Activated T-helper 17 cell treated with anti-CD3 and anti-CD28 coated beads, Interleukin-2, amount 50 U/mL, for 72 hours (primary cell): ENCODE results near the gene ZNF146. TPM values are rescaled to one million over a fixed set of nuclear protein-coding genes. Genes with fewer than 3 reads are reported as not detected.
A peak's percentile ranks its signal among the peaks of the same experiment; 100 is the strongest.
"Not testable (repeated sequence)": the region's sequence is repeated elsewhere in the genome, so short reads cannot be mapped to it uniquely, and the experiment has no call there.

Experiments
- ATAC-seq: fragments of 150-1000 bp; cut with Tn5 transposase; replicated peaks from 2 replicates; pipeline ENCODE4 v1.10.0; 2021; ENCODE audit warnings: mild to moderate bottlenecking, moderate library complexity
- H3K27ac Mint-ChIP-seq: one replicate; pipeline ENCODE4 v1.8.0; 2022; ENCODE audit warnings: mixed read lengths
- H3K27me3 Mint-ChIP-seq: one replicate; pipeline ENCODE4 v1.8.0; 2022; ENCODE audit warnings: mixed read lengths
- H3K36me3 Mint-ChIP-seq: one replicate; pipeline ENCODE4 v1.8.0; 2022; ENCODE audit warnings: low read depth, mild to moderate bottlenecking, mixed read lengths
- H3K4me1 Mint-ChIP-seq: one replicate; pipeline ENCODE4 v1.8.0; 2022; ENCODE audit warnings: mixed read lengths
- H3K4me3 Mint-ChIP-seq: one replicate; pipeline ENCODE4 v1.8.0; 2022; ENCODE audit warnings: mild to moderate bottlenecking, mixed read lengths
- H3K9me3 Mint-ChIP-seq: one replicate; pipeline ENCODE4 v1.8.0; 2022; ENCODE audit warnings: mixed read lengths
- total RNA-seq, 2 donors: library from RNA; stranded (reverse); gene quantifications; one replicate each; pipeline ENCODE4 v1.2.3, GENCODE V29; 2022

The ZNF146 gene
- total RNA-seq, 2 donors from 2014 or later = 72.8 to 83.8 TPM

DNA sequence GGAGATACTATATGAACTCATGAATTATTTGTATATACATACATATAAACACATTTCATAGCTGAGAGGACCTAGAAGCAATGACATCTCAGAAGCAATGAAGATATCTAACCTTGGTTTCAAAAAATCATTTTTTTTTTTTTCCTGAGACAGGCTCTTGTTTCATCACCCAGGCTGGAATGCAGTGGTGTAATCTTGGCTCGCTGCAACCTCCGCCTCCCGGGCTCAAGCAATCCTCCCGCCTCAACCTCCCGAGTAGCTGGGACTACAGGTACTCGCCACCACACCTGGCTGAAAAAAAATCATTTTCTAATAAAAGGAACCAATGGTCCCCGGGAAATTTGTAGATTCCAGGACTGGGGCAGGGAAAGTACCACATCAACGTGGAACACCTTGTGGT, 4.4 kb upstream of the ZNF146 start:
- H3K4me1 Mint-ChIP-seq = peaks cover 5% of the 10 kb centered on the region
- no peaks in the 10 kb centered on the region for H3K9me3 Mint-ChIP-seq
- ATAC-seq = no peak

GRCh38 chr19:36212895-36213294, 2.0 kb upstream of the ZNF146 start:
- no peak overlapping the region for H3K27ac Mint-ChIP-seq
- no peaks in the 10 kb centered on the region for H3K27me3 Mint-ChIP-seq
- no peak overlapping the region for H3K4me3 Mint-ChIP-seq
- peaks cover 5% of the 10 kb centered on the region for H3K4me1 Mint-ChIP-seq
- no peak for ATAC-seq
- peaks cover 10% of the 10 kb centered on the region for H3K36me3 Mint-ChIP-seq
- no peaks in the 10 kb centered on the region for H3K9me3 Mint-ChIP-seq

More for the DNA sequence above, 4.4 kb upstream of the ZNF146 start:
- no peaks in the 10 kb centered on the region for H3K27me3 Mint-ChIP-seq
- H3K27ac Mint-ChIP-seq = no peak overlapping the region
- H3K36me3 Mint-ChIP-seq = peaks cover 11% of the 10 kb centered on the region
- H3K4me3 Mint-ChIP-seq = no peak overlapping the region

DNA sequence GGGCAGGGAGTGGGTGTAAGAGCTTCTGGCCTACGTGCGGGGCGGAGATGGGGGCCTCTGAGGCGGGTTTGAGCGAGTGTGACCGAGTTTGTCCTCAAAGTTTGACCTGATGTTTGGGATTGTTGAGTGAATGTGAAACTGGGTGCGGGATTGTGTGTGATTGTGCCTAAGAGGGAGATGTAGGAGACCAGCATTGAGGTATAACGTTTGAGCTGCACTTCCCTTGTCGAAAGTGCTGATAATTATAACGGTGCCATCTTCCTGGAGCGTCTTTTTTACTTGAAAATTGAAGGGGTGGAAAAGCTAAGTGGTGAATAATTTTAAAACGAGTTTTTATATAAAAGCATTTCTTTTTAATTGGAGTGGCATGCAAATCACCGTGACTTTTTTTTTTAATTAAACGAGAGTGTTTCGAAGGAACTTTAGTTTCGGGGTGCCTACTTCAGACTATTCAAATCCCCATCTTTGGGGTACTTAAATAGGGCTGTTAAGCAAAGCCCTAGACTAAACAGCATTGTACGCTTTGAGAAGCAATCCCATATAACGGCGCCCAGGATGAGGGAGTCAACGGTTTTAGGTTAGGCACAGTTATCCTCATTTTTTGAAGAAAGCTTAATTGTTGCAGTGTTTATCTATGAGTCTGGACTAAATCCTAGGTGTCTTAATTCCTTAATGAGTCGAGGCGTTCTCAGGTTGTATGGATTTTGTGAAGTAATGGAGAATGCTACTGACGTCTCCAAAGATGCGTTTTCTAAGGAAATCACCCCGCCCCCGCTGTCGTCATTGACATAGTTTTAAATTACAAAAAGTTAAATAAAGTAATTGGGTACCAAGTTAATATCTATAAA, 594 bp downstream of the ZNF146 start:
- ATAC-seq = no peak
- no peak overlapping the region for H3K27ac Mint-ChIP-seq
- H3K4me1 Mint-ChIP-seq = peaks cover 5% of the 10 kb centered on the region
- H3K4me3 Mint-ChIP-seq = no peak overlapping the region
- peaks cover 33% of the 10 kb centered on the region for H3K36me3 Mint-ChIP-seq
- no peaks in the 10 kb centered on the region for H3K27me3 Mint-ChIP-seq
- no peaks in the 10 kb centered on the region for H3K9me3 Mint-ChIP-seq

DNA sequence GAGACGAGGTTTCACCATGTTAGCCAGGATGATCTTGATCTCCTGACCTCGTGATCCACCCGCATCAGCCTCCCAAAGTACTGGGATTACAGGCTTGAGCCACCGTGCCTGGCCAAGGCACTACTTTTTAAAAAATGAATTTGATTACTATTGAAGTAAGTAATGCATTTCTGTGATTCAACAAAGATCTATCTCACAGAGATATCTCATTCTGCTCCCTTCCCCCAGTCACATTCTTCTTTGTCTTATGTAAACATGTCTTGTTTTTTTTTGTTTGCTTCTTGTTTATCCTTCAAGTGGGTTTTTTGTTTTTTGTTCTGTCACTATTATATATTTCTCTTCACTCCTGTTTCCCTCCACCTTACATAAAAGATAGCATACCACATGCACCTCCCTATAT, 6.6 kb downstream of the ZNF146 start:
- peaks cover 93% of the 10 kb centered on the region for H3K36me3 Mint-ChIP-seq
- H3K9me3 Mint-ChIP-seq = peaks cover 4% of the 10 kb centered on the region
- H3K4me1 Mint-ChIP-seq = peaks cover 23% of the 10 kb centered on the region
- no peak overlapping the region for H3K27ac Mint-ChIP-seq
- no peak for ATAC-seq
- H3K27me3 Mint-ChIP-seq = no peaks in the 10 kb centered on the region
- H3K4me3 Mint-ChIP-seq = no peak overlapping the region

- H3K9me3 Mint-ChIP-seq = peaks cover 4% of the 10 kb centered on the region
- H3K27me3 Mint-ChIP-seq = no peaks in the 10 kb centered on the region
- ATAC-seq = no peak
- peaks cover 18% of the 10 kb centered on the region for H3K4me1 Mint-ChIP-seq
- H3K4me3 Mint-ChIP-seq = no peak overlapping the region
- H3K27ac Mint-ChIP-seq = no peak overlapping the region
- peaks cover 97% of the 10 kb centered on the region for H3K36me3 Mint-ChIP-seq
Measured at GRCh38 chr19:36222503-36222902, 7.6 kb downstream of the ZNF146 start.

GRCh38 chr19:36225219-36225892, 10.4 kb downstream of the ZNF146 start:
- peak overlapping the region; percentile 3 for H3K27ac Mint-ChIP-seq
- H3K4me1 Mint-ChIP-seq = peaks cover 22% of the 10 kb centered on the region
- H3K27me3 Mint-ChIP-seq = no peaks in the 10 kb centered on the region
- peak; percentile 50 for ATAC-seq
- peaks cover 100% of the 10 kb centered on the region for H3K36me3 Mint-ChIP-seq
- H3K9me3 Mint-ChIP-seq = peaks cover 19% of the 10 kb centered on the region
- H3K4me3 Mint-ChIP-seq = peak overlapping the region; percentile 45

- ATAC-seq, H3K27me3 Mint-ChIP-seq, H3K27ac Mint-ChIP-seq, H3K4me3 Mint-ChIP-seq, H3K4me1 Mint-ChIP-seq: not testable (repeated sequence)
- Mint-ChIP-seq H3K36me3 (peaks cover 98% of the 10 kb centered on the region), H3K9me3 (peaks cover 30% of the 10 kb centered on the region)
Measured at GRCh38 chr19:36233626-36234025, 18.7 kb downstream of the ZNF146 start.

GRCh38 chr19:36236304-36236945, 21.5 kb downstream of the ZNF146 start:
- Mint-ChIP-seq H3K27ac (no peak overlapping the region), H3K36me3 (peaks cover 81% of the 10 kb centered on the region), H3K4me3 (no peak overlapping the region), H3K4me1 (no peaks in the 10 kb centered on the region), H3K27me3 (no peaks in the 10 kb centered on the region), H3K9me3 (peaks cover 21% of the 10 kb centered on the region)
- no peak for ATAC-seq

DNA sequence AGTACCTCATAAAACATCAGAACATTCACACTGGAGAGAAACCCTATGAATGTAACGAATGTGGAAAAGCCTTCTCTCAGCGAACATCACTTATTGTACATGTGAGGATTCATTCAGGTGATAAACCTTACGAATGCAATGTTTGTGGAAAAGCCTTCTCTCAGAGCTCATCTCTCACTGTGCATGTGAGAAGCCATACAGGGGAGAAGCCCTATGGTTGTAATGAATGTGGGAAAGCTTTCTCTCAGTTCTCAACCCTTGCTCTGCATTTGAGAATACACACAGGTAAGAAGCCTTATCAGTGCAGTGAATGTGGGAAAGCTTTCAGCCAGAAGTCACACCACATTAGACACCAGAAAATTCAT, 22.0 kb downstream of the ZNF146 start:
- Mint-ChIP-seq H3K36me3 (peaks cover 76% of the 10 kb centered on the region), H3K27me3 (no peaks in the 10 kb centered on the region), H3K27ac (no peak overlapping the region), H3K4me3 (no peak overlapping the region), H3K4me1 (no peaks in the 10 kb centered on the region), H3K9me3 (peaks cover 21% of the 10 kb centered on the region)
- no peak for ATAC-seq

GRCh38 chr19:36244066-36244465, 29.2 kb downstream of the ZNF146 start:
- peaks cover 6% of the 10 kb centered on the region for H3K36me3 Mint-ChIP-seq

GRCh38 chr19:36245210-36246005, 30.5 kb downstream of the ZNF146 start:
- H3K27ac Mint-ChIP-seq = no peak overlapping the region
- no peaks in the 10 kb centered on the region for H3K4me1 Mint-ChIP-seq
- no peak for ATAC-seq
- no peaks in the 10 kb centered on the region for H3K27me3 Mint-ChIP-seq
- peaks cover 27% of the 10 kb centered on the region for H3K9me3 Mint-ChIP-seq
- no peak overlapping the region for H3K4me3 Mint-ChIP-seq
- H3K36me3 Mint-ChIP-seq = no peaks in the 10 kb centered on the region

More at GRCh38 chr19:36244066-36244465, 29.2 kb downstream of the ZNF146 start:
- ATAC-seq = no peak
- Mint-ChIP-seq H3K4me3 (no peak overlapping the region), H3K27me3 (no peaks in the 10 kb centered on the region), H3K4me1 (no peaks in the 10 kb centered on the region), H3K27ac (no peak overlapping the region), H3K9me3 (peaks cover 32% of the 10 kb centered on the region)

GRCh38 chr19:36246006-36246481, 31.1 kb downstream of the ZNF146 start:
- Mint-ChIP-seq H3K36me3 (no peaks in the 10 kb centered on the region), H3K4me3 (no peak overlapping the region), H3K27ac (no peak overlapping the region), H3K4me1 (no peaks in the 10 kb centered on the region), H3K9me3 (peaks cover 27% of the 10 kb centered on the region), H3K27me3 (no peaks in the 10 kb centered on the region)
- ATAC-seq = no peak

- peaks cover 16% of the 10 kb centered on the region for H3K9me3 Mint-ChIP-seq
- no peaks in the 10 kb centered on the region for H3K4me1 Mint-ChIP-seq
- ATAC-seq = no peak
- H3K27ac Mint-ChIP-seq = no peak overlapping the region
- no peaks in the 10 kb centered on the region for H3K36me3 Mint-ChIP-seq
- no peak overlapping the region for H3K4me3 Mint-ChIP-seq
- no peaks in the 10 kb centered on the region for H3K27me3 Mint-ChIP-seq
Measured at GRCh38 chr19:36252047-36252446, 37.1 kb downstream of the ZNF146 start.

- Mint-ChIP-seq H3K4me1 (no peaks in the 10 kb centered on the region), H3K36me3 (peaks cover 4% of the 10 kb centered on the region)
- ATAC-seq = no peak
Measured at GRCh38 chr19:36254848-36255247, 39.9 kb downstream of the ZNF146 start.

More at GRCh38 chr19:36254848-36255247, 39.9 kb downstream of the ZNF146 start:
- Mint-ChIP-seq H3K4me3 (no peak overlapping the region), H3K27me3 (no peaks in the 10 kb centered on the region), H3K27ac (no peak overlapping the region), H3K9me3 (peaks cover 8% of the 10 kb centered on the region)
